Right forelimb (tissue), 1 donor: Measurements from ENCODE around the gene ATN1.
A peak's percentile ranks its signal among the peaks of the same experiment; 100 is the strongest.
"Not testable (repeated sequence)": the region's sequence is repeated elsewhere in the genome, so short reads cannot be mapped to it uniquely, and the experiment has no call there.

Source experiments
- DNase-seq: peaks from one replicate; pipeline ENCODE4 v3.0.0-alpha.2; 2018

ATN1 gene

GRCh38 chr12:6904280-6905276 is 23.2 kb upstream of the ATN1 start, which contains the start of gene LRRC23:
Gene LRRC23 (plus strand): TSS chr12:6904822. CDS start chr12:6905634, 812 bp downstream.
- peak; percentile 98 for DNase-seq

DNA sequence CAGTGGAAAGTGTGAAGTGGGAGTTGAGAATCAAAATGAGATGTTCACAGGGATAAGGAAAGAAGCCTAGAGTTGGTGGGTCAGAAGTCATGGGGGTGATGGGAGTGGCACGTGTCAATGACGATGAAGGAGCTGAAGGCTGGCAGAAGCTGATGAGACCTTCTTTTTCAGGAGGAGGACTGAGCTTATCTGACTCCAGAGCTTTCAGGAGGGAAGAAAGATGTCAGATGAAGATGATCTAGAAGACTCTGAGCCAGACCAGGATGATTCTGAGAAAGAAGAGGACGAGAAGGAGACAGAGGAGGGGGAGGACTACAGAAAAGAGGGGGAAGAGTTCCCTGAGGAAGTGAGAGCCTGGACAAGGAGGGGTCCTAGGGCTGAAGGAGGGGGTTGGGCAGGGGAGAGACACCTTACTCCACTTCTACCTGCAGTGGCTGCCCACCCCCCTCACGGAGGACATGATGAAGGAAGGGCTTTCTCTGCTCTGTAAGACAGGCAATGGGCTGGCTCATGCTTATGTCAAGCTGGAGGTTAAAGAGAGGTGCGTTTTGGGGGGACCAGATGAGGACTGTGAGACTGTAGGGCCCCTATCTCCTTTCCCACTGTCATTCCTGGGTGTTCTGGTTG is 22.2 kb upstream of the ATN1 start:
- DNase-seq, result no peak

DNA sequence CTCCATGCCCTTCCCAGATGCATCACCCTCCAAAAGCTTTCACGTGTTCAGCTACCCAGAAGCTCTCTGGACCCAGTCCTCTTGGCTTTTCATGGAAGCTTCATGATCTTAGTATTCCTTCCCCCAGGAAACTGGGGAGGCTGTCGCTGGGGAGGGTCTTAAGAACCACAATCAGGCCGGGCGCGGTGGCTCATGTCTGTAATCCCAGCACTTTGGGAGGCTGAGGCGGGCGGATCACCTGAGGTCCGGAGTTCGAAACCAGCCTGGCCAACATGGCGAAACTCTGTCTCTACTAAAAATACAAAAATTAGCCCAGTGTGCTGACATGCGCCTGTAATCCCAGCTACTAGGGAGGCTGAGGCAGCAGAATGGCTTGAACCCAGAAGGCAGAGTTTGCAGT is 19.6 kb upstream of the ATN1 start:
- DNase-seq, result not testable (repeated sequence)

DNA sequence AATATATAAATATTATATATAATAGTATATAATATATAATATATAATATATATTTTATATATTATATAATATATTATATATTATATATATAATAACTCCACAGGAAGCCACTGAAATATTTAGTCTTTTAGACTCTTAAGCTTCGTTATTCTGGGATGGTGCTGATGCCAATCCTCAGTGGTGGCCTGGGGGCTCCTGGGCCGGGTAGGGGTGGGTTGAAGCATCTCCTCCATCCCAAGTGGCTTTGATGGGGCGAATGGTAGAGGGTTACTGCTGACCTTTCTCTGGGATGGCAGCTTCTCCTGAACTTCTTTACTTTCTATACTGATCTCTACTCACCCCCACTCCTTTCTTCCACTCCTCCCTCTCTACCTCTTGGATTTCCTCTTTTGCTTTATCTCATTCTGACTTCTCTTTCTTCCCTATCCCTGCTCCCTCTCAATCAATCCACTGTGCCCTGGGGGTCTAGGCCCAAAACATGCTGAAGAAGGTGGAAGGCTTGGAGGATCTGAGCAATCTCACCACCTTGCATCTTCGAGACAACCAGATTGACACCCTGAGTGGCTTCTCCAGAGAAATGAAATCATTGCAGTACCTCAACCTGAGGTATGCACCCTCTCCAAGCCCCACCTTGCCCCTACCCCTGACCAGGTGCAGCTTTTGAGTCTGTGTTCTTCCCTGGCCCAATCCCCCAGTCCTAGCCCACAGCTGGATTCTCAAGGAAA is 18.2 kb upstream of the ATN1 start:
- DNase-seq, result no peak

GRCh38 chr12:6912164-6912935 is 15.4 kb upstream of the ATN1 start:
- no peak for DNase-seq

DNA sequence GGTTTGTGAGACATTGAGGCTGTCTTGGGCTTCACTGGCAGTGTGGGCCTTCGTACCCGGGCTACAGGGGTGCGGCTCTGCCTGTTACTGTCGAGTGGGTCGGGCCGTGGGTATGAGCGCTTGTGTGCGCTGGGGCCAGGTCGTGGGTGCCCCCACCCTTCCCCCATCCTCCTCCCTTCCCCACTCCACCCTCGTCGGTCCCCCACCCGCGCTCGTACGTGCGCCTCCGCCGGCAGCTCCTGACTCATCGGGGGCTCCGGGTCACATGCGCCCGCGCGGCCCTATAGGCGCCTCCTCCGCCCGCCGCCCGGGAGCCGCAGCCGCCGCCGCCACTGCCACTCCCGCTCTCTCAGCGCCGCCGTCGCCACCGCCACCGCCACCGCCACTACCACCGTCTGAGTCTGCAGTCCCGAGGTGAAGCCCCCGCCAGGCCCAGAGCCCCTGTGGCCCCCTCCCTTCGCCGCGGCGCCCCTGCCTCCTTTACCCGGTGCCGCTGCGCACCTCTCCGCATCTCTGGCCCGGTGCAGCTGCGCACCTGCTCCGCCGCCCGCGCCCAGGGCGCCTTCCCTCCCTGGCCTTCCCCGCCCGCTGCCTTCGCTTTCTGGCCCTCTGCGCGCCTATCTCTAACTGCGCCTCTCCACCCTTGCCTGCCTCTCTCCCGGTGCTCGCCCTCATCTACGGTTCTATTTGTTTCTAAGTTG is 13.4 kb upstream of the ATN1 start, which contains the start of gene ENO2:
Gene ENO2 (plus strand): TSS at position 335 of the 701 bp plus-strand sequence. CDS start 1,253 bp downstream, outside the sequence.
- peak; percentile 81 for DNase-seq

GRCh38 chr12:6914947-6915788 is 12.6 kb upstream of the ATN1 start:
- no peak for DNase-seq

DNA sequence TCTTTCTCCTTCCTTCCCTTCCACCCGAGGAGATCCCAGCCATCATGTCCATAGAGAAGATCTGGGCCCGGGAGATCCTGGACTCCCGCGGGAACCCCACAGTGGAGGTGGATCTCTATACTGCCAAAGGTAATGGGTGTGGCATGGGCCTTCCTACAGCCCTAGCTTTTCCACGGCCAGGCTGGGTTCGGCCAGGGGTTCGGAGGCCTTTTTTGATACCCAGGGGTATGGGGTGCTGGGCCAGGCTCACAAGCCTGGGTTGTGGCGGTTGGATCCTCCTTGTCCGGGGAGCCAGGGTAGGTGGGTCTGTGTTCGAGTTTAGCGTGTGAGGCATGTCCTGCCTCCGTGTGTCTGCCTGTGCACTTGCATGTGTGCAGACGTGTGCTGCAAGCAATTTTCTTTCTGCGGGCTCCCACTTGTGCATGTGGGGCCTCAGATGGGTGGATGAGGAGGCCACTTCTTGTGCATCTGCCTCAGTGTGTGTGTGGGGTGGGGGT is 11.9 kb upstream of the ATN1 start:
- no peak for DNase-seq

DNA sequence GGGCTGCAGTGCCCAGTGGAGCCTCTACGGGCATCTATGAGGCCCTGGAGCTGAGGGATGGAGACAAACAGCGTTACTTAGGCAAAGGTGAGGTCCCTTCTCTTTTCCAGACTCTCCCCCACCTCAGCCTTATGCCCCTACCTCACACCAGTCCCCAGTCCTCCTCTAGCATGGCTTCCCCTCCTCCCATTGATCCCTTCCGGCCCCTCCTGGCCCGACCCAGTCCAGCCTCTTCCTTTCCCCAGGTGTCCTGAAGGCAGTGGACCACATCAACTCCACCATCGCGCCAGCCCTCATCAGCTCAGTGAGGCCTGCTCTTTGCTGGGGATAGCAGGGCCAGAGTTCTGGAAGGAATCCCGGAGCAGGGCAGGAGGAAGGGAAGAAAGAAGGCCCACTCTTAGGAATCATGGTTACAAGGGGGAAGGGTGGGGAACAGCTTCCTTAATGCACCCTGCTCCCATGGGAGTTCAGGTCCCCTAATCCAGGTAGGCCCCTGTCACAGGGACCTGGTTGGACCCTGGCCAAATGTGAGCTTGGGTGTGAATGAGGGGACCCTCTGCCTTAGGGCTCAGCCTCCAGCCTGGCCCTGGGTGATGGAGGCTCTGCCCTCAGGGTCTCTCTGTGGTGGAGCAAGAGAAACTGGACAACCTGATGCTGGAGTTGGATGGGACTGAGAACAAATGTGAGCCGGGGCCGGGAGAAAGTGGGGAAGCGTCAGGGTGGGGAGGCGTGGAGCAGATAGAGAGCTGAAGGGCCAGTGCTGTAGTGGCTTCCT is 11.1 kb upstream of the ATN1 start:
- DNase-seq, result no peak

DNA sequence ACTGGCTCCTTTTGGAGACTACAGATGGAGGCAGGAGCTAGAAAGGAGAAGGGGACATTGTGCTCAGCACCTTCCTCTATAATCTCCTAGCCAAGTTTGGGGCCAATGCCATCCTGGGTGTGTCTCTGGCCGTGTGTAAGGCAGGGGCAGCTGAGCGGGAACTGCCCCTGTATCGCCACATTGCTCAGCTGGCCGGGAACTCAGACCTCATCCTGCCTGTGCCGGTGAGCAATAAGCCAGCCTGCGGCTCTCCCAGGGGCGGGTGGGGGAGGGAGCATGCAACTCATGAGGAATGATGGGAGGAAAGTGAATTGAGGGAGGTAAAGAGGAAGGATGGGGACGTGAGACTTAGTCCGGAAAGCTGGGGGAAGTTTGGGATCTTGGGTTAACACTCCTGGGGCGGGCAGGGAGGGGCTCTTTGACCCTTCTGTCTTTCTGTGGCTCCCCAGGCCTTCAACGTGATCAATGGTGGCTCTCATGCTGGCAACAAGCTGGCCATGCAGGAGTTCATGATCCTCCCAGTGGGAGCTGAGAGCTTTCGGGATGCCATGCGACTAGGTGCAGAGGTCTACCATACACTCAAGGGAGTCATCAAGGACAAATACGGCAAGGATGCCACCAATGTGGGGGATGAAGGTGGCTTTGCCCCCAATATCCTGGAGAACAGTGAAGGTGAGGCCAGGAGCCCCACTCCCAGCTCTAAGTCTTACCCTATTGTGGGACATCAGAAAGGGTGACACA is 10.1 kb upstream of the ATN1 start:
- no peak for DNase-seq

- no peak for DNase-seq
Observed at GRCh38 chr12:6919588-6919987, 8.2 kb upstream of the ATN1 start.

DNA sequence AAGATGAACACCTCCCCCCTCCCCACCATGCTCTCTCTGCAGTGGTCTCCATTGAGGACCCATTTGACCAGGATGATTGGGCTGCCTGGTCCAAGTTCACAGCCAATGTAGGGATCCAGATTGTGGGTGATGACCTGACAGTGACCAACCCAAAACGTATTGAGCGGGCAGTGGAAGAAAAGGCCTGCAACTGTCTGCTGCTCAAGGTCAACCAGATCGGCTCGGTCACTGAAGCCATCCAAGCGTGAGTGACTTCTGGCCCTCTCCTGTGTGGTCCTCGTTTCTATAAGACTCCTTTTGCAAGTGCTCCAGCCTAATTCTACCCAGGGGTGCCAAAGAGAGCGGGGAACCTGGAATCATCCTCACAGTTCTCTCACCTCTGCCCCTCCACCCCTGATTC is 6.2 kb upstream of the ATN1 start:
- no peak for DNase-seq

DNA sequence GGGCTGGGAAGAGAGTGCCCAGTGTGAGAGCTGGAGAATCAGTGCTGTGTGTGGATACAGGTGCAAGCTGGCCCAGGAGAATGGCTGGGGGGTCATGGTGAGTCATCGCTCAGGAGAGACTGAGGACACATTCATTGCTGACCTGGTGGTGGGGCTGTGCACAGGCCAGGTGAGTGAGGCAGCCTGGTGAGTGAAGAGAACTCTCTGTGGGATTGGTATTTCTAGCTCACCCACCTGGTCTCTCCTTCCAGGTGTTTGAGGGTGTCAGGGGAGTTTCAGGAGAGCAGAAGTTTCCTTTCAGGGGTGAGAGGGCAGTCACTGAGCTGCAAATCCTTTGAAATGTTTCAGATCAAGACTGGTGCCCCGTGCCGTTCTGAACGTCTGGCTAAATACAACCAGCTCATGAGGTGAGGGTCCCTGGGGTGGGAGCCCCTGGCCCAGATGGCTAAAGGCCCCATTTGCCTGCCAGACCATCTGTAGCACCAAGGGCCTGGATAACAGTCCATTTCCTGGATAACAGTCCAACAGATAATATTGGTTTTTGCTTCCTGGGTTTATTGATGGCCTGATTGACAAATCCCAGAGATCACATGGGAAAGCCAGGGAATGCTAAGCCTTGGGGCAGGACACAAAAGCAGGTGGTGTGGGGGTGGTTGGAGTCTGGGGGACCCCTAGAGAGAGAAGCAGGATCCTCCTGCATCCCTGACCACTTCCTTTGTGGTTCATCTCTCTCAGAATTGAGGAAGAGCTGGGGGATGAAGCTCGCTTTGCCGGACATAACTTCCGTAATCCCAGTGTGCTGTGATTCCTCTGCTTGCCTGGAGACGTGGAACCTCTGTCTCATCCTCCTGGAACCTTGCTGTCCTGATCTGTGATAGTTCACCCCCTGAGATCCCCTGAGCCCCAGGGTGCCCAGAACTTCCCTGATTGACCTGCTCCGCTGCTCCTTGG is 5.5 kb upstream of the ATN1 start:
- DNase-seq, result no peak

DNA sequence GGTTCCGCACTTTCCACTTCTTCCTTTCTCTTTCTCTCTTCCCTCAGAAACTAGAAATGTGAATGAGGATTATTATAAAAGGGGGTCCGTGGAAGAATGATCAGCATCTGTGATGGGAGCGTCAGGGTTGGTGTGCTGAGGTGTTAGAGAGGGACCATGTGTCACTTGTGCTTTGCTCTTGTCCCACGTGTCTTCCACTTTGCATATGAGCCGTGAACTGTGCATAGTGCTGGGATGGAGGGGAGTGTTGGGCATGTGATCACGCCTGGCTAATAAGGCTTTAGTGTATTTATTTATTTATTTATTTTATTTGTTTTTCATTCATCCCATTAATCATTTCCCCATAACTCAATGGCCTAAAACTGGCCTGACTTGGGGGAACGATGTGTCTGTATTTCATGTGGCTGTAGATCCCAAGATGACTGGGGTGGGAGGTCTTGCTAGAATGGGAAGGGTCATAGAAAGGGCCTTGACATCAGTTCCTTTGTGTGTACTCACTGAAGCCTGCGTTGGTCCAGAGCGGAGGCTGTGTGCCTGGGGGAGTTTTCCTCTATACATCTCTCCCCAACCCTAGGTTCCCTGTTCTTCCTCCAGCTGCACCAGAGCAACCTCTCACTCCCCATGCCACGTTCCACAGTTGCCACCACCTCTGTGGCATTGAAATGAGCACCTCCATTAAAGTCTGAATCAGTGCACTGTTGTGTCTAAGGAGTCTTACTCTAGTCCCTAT is 4.6 kb upstream of the ATN1 start:
- no peak for DNase-seq

DNA sequence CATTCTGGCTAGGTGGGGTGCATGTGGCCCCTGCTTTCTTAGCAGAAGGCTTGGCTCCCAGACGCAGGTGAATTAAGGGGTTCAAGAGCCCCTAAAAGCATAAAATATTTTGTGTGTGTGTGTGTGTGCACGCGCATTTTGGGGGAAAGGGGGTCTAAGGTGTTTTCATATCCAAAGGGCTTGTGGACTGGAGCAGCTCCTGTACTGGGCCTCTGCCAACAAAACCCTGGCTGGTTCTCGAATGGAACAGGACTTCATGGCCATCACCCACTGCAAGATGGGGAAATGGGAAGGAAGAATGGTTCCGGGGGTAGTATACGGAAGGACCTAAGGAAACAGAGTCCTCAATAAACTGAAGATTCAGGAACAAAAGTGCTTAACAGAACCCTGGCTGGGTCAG is 3.9 kb upstream of the ATN1 start:
- no peak for DNase-seq

GRCh38 chr12:6925239-6925539 is 2.6 kb upstream of the ATN1 start:
- no peak for DNase-seq

GRCh38 chr12:6925540-6926279 is 2.0 kb upstream of the ATN1 start:
- DNase-seq, result peak; percentile 81
